Neutrophil (primary cell): ENCODE measurements around the gene FGF6.
"Not testable (repeated sequence)": the region's sequence is repeated elsewhere in the genome, so short reads cannot be mapped to it uniquely, and the experiment has no call there.

Source experiments
- H3K27ac ChIP-seq: fragments of 200-600 bp; sonication (generic); 2 replicates; pipeline ENCODE4 v1.5.1; 2016; ENCODE audit warnings: mild to moderate bottlenecking, moderate library complexity
- H3K27me3 ChIP-seq: fragments of 200-600 bp; sonication (generic); 2 replicates; pipeline ENCODE4 v1.6.0; 2016; ENCODE audit warnings: mild to moderate bottlenecking
- H3K36me3 ChIP-seq: fragments of 200-600 bp; sonication (generic); 2 replicates; pipeline ENCODE4 v1.5.1; 2017
- H3K4me1 ChIP-seq, 2 experiments: fragments of 200-600 bp in 1 of 2; sonication (generic) in 1 of 2; 1 replicate in 1 of 2; 2 replicates in 1 of 2; pipeline versions ENCODE4 v1.5.1 to v1.6.1; 2013 to 2016; ENCODE audit warnings: low read depth in 1 of 2, low read length in 1 of 2, mild to moderate bottlenecking in 1 of 2, moderate library complexity in 1 of 2; ENCODE audit not compliant: control insufficient read depth in 1 of 2, insufficient read depth in 1 of 2
- H3K4me3 ChIP-seq, 2 experiments: fragments of 200-600 bp in 1 of 2; sonication (generic) in 1 of 2; 1 replicate in 1 of 2; 2 replicates in 1 of 2; pipeline ENCODE4 v1.5.1; 2013 to 2016; ENCODE audit warnings: low read depth in 1 of 2, low read length in 1 of 2, mild to moderate bottlenecking in 1 of 2, moderate library complexity in 1 of 2
- H3K9me3 ChIP-seq: fragments of 200-600 bp; sonication (generic); 2 replicates; pipeline ENCODE4 v1.5.1; 2016
- TF ChIP-seq, protein P1 (sequence below): fragments of 200-600 bp; sonication (generic); IDR thresholded peaks from 2 replicates; pipeline ENCODE4 v1.5.1; 2016; ENCODE audit warnings: antibody characterized with exemption

The FGF6 gene

DNA sequence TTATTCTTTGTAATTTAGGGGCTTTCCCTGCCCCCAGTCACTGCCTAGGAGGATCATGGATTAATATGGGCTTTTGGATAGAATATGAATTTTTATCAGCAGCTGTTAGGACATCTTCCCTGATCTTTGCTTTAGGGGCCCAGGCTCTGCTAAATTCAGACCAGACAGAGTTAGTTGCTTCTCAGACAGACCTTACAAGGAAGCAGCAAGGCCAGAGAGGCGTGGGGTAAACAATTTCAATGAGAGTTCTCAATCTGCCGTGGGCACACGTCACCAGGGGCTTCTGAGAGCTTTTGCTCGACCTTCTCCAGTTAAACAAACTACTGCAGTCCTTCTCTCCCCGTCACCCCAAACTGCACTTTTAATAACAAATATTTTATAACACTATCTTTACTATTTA is 27.7 kb downstream of the FGF6 start:
- H3K4me3 ChIP-seq: no peak overlapping the region
- no peak overlapping the region for H3K27ac ChIP-seq
- no peaks in the 10 kb centered on the region for H3K4me1 ChIP-seq
- H3K36me3 ChIP-seq: no peaks in the 10 kb centered on the region
- peaks cover 43% of the 10 kb centered on the region for H3K27me3 ChIP-seq
- H3K9me3 ChIP-seq: no peaks in the 10 kb centered on the region
- TF ChIP-seq, protein P1, sequence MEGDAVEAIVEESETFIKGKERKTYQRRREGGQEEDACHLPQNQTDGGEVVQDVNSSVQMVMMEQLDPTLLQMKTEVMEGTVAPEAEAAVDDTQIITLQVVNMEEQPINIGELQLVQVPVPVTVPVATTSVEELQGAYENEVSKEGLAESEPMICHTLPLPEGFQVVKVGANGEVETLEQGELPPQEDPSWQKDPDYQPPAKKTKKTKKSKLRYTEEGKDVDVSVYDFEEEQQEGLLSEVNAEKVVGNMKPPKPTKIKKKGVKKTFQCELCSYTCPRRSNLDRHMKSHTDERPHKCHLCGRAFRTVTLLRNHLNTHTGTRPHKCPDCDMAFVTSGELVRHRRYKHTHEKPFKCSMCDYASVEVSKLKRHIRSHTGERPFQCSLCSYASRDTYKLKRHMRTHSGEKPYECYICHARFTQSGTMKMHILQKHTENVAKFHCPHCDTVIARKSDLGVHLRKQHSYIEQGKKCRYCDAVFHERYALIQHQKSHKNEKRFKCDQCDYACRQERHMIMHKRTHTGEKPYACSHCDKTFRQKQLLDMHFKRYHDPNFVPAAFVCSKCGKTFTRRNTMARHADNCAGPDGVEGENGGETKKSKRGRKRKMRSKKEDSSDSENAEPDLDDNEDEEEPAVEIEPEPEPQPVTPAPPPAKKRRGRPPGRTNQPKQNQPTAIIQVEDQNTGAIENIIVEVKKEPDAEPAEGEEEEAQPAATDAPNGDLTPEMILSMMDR: no peak

DNA sequence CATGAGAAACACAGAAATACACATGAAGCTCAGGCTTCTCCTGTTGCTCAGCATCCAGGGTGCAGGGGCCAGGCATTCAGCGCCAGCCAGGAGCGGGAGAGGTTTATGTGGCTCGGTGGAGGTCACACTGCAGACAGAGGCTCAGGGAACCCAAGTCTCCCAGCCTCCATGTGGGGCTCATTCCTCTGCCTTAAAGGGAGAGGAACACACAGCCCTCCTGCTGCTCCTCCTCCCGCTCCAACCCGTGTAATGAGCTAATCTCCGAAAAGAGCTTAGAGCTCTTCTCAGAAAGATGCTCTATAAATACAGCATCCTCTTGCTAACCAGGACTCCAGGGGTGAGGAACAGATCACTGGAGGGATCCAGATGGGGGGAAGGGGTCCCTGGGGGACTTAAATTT is 28.2 kb downstream of the FGF6 start:
- no peak overlapping the region for H3K4me3 ChIP-seq

DNA sequence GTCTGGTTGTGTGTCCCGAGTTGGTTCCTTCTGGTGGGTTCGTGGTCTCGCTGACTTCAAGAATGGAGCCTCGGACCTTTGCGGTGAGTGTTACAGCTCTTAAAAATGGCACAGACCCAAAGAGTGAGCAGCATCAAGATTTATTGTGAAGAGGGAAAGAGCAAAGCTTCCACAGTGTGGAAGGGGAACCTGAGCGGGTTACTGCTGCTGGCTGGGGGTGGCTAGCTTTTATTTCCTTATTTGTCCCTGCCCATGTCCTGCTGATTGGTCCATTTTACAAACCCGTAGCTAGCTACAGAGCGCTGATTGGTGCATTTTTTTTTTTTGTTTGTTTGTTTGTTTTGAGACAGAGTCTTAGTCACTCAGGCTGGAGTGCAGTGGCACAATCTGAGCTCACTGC is 29.3 kb downstream of the FGF6 start:
- no peak overlapping the region for H3K4me3 ChIP-seq
- no peaks in the 10 kb centered on the region for H3K4me1 ChIP-seq
- H3K27me3 ChIP-seq: peaks cover 47% of the 10 kb centered on the region
- no peaks in the 10 kb centered on the region for H3K9me3 ChIP-seq
- TF ChIP-seq, protein P1: no peak
- no peak overlapping the region for H3K27ac ChIP-seq
- H3K36me3 ChIP-seq: no peaks in the 10 kb centered on the region

More for the DNA sequence above, 28.2 kb downstream of the FGF6 start:
- Histone ChIP-seq H3K36me3 (no peaks in the 10 kb centered on the region), H3K27ac (no peak overlapping the region), H3K27me3 (peaks cover 43% of the 10 kb centered on the region), H3K9me3 (no peaks in the 10 kb centered on the region), H3K4me1 (no peaks in the 10 kb centered on the region)
- TF ChIP-seq, protein P1: no peak

DNA sequence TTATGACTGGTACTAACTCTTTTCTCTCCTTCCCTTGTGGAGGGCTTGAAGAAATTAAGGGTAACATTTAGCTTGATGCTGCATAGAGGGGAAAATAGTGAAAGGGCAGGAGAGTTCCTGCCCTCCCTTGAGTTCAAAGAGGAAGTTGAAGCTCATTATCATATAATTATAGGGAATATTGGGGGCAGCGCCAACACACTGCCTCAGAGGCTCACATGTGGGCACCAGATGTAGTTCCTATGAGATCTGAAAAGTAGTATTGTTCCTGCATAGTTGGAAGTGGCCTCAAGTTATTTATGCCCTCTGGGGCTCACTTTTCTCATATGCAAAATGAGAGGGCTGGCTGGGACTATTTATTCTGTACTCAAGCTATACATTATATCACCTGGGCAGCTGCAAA is 33.1 kb downstream of the FGF6 start:
- Histone ChIP-seq H3K27ac (no peak overlapping the region), H3K27me3 (peaks cover 39% of the 10 kb centered on the region), H3K9me3 (no peaks in the 10 kb centered on the region), H3K36me3 (no peaks in the 10 kb centered on the region), H3K4me1 (no peaks in the 10 kb centered on the region), H3K4me3 (no peak overlapping the region)
- TF ChIP-seq, protein P1: no peak

DNA sequence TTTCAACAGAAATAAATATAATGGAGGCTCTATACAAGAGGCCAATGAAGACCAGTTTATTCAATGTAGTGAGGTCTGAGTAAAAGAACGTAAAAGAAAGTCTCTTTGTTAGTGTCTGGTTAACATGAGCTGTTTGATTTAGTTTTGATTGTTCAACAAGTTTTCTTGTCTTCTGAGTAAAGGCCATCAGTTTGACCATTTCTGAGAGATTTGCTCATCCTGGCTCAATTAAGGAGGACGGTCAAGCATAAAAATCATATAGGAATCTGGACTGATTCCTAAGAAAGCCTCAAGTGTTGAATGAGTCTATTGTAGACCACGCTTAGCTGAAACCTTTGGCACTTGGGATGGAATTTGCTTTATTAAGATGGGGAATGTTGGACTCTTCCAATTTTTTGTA is 33.6 kb downstream of the FGF6 start:
- Histone ChIP-seq H3K4me3 (no peak overlapping the region), H3K36me3 (no peaks in the 10 kb centered on the region), H3K4me1 (no peaks in the 10 kb centered on the region), H3K27ac (no peak overlapping the region), H3K9me3 (no peaks in the 10 kb centered on the region), H3K27me3 (peaks cover 35% of the 10 kb centered on the region)
- TF ChIP-seq, protein P1: no peak

DNA sequence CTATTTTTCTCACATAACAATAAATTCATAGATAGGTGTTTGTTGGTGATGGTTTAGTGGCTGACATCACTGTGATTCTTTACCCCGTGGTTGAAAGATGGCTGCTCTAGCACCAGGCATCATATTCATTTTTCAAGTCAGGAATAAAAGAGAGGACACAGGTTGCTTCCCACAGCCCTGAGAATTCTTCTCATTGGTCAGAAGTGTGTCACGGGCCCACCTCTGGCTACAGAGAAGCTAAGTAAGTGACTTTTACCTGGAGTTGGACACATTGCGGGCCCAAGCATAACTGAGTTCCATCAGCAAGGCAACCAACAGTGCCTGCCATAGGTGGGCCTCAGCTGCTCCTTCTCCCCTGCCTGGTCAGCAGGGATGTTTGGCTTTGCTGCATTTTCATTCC is 38.5 kb downstream of the FGF6 start:
- Histone ChIP-seq H3K4me3 (no peak overlapping the region), H3K9me3 (no peaks in the 10 kb centered on the region), H3K4me1 (no peaks in the 10 kb centered on the region), H3K27me3 (peaks cover 3% of the 10 kb centered on the region), H3K27ac (no peak overlapping the region), H3K36me3 (no peaks in the 10 kb centered on the region)
- TF ChIP-seq, protein P1: no peak

DNA sequence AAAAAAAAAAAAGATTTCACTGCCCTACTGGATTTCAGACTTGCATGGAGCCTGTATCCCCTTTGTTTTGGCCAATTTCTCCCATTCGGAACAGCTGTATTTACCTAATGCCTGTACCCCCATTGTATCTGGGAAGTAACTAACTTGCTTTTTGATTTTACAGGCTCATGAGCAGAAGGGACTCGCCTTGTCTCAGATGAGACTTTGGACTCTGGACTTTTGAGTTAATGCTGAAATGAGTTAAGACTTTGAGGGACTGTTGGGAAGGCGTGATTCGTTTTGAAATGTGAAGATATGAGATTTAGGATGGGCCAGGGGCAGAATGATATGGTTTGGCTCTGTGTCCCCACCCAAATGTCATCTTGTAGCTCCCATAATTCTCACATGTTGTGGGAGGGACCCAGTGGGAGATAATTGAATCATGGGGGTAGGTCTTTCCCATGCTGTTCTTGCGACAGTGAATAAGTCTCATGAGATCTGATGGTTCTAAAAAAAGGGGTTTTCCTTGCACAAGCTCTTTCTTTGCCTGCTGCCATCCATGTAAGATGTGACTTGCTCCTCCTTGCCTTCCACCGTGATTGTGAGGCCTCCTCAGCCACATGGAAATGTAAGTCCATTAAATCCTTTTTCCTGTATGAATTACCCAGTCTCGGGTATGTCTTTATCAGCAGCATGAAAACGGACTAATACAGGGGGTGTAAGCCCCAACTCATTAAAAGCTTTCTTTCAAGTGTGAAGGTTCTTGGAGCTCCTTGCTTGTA is 40.6 kb downstream of the FGF6 start:
- H3K27me3 ChIP-seq, H3K27ac ChIP-seq, H3K4me1 ChIP-seq, H3K9me3 ChIP-seq, H3K36me3 ChIP-seq, H3K4me3 ChIP-seq: not testable (repeated sequence)
